Right cardiac atrium (tissue), 5 donors: Measurements from ENCODE around the gene EEF1A2. TPM values are rescaled to one million over a fixed set of nuclear protein-coding genes. Genes with fewer than 3 reads are reported as not detected.
A peak's percentile ranks its signal among the peaks of the same experiment; 100 is the strongest.

Experiments
- ATAC-seq, 2 donors: fragments of 200-7000 bp; cut with Tn5 transposase; one replicate each; pipeline versions ENCODE4 v1.8.0 to v1.9.1; 2020; ENCODE audit warnings: moderate library complexity in 2 of 2, mild to moderate bottlenecking in 1 of 2
- DNase-seq, 3 donors: peaks; one replicate each; pipeline ENCODE4 v3.0.0-alpha.2; 2020
- H3K27ac ChIP-seq: one replicate; pipeline ENCODE4 v1.5.1; 2013; ENCODE audit warnings: mild to moderate bottlenecking, low read length, control low read depth, moderate library complexity
- H3K27me3 ChIP-seq: one replicate; pipeline ENCODE4 v1.6.1; 2013; ENCODE audit not compliant: control insufficient read depth, insufficient read depth
- H3K4me1 ChIP-seq: one replicate; pipeline ENCODE4 v1.6.1; 2013; ENCODE audit warnings: low read length; ENCODE audit not compliant: control insufficient read depth, insufficient read depth
- H3K4me3 ChIP-seq: one replicate; pipeline ENCODE4 v1.5.1; 2013; ENCODE audit warnings: low read length, control low read depth
- H3K9me3 ChIP-seq: one replicate; pipeline ENCODE4 v1.6.1; 2013; ENCODE audit warnings: low read length; ENCODE audit not compliant: control insufficient read depth
- WGBS: extraction: QIAGEN DNeasy Blood & Tissue Kit; methylation state at CpG from one replicate; pipeline ENCODE4 v1.1.7; 2013; 5-methylcytosine and 5-hydroxymethylcytosine counted together
- intact Hi-C, 4 donors: fragments of 100-400 bp; cut with DNase I; formaldehyde crosslinking; loops; one replicate each; pipeline versions ENCODE4 v1.11.0 to v1.14.0; 2022 to 2023
- polyA plus RNA-seq: library from polyadenylated mRNA; stranded (reverse); fragments of 200-250 nt; gene quantifications from one replicate; pipeline ENCODE4 v1.2.3, GENCODE V29; 2013
- total RNA-seq, 4 donors: library from RNA; stranded (reverse); fragmentation: NEBNext Ultra II Directional; extraction: Animal tissue kit (Norgen Biotek cat#: 25700); gene quantifications; one replicate each; pipeline ENCODE4 v1.2.1, GENCODE V29; 2021
- donor health status: healthy with polysubstance abuse.
- donor health status: DM: no; HTN: yes; CAD: no.
- donor health status: DM: no; HTN: no; CAD: no.
- donor health status: DM: no; HTN: yes; CAD: no; lungs with severe emphysema.
- donor health status: DM: yes; HTN: yes; CAD: no.

The EEF1A2 gene
- total and polyA plus RNA-seq, 5 donors: 701 to 1,033 (median 936) TPM

- 73% methylated on average over 39 of the region's 39 CpGs for WGBS
- Histone ChIP-seq H3K27me3 (no peaks in the 10 kb centered on the region), H3K4me1 (no peaks in the 10 kb centered on the region), H3K9me3 (no peaks in the 10 kb centered on the region), H3K4me3 (no peak overlapping the region), H3K27ac (no peak overlapping the region)
- intact Hi-C loops: loop anchor here in 2 of 4 donors (10.0 kb wide), 2 partner anchors 255 to 445 kb away; partner anchors contain the start of gene SAMD10 (in 1 of the 2)
- peak in 1 of 2 donors; percentile 10 for ATAC-seq
- peak; percentile 14 to 61 (median 51) for DNase-seq
These were observed 31.2 kb upstream of the EEF1A2 start for GRCh38 chr20:63529861-63530787.

- DNase-seq: peak in 2 of 3 donors; percentile 45 to 61
- intact Hi-C loops: no loop called here
- 75% methylated on average over 27 of the region's 27 CpGs for WGBS
- peak in 1 of 2 donors; percentile 6 for ATAC-seq
- no peak overlapping the region for H3K4me3 ChIP-seq
- no peaks in the 10 kb centered on the region for H3K27me3 ChIP-seq
- H3K27ac ChIP-seq: no peak overlapping the region
- no peaks in the 10 kb centered on the region for H3K9me3 ChIP-seq
- no peaks in the 10 kb centered on the region for H3K4me1 ChIP-seq
These were observed 30.4 kb upstream of the EEF1A2 start for GRCh38 chr20:63529180-63529860.

GRCh38 chr20:63527184-63527583 is 28.3 kb upstream of the EEF1A2 start:
- H3K27ac ChIP-seq: no peak overlapping the region
- DNase-seq: peak in 1 of 3 donors; percentile 33
- intact Hi-C loops: no loop called here
- H3K4me1 ChIP-seq: peaks cover 3% of the 10 kb centered on the region
- H3K27me3 ChIP-seq: no peaks in the 10 kb centered on the region
- no peak for ATAC-seq
- H3K4me3 ChIP-seq: no peak overlapping the region
- H3K9me3 ChIP-seq: no peaks in the 10 kb centered on the region
- WGBS: 87% methylated on average over 9 of the region's 9 CpGs

- Histone ChIP-seq H3K27ac (no peak overlapping the region), H3K4me1 (peaks cover 5% of the 10 kb centered on the region), H3K27me3 (no peaks in the 10 kb centered on the region), H3K4me3 (no peak overlapping the region), H3K9me3 (no peaks in the 10 kb centered on the region)
- intact Hi-C loops: no loop called here
- ATAC-seq: no peak
- DNase-seq: peak in 1 of 3 donors; percentile 43
- WGBS: 31% methylated on average over 2 of the region's 2 CpGs
These were observed 27.1 kb upstream of the EEF1A2 start for GRCh38 chr20:63525971-63526370.

- H3K27ac ChIP-seq: no peak overlapping the region
- intact Hi-C loops: no loop called here
- H3K4me1 ChIP-seq: peaks cover 5% of the 10 kb centered on the region
- ATAC-seq (no peak), DNase-seq (no peak)
- no peaks in the 10 kb centered on the region for H3K27me3 ChIP-seq
- WGBS: 63% methylated on average over 3 of the region's 3 CpGs
- no peak overlapping the region for H3K4me3 ChIP-seq
- H3K9me3 ChIP-seq: no peaks in the 10 kb centered on the region
These were observed 26.3 kb upstream of the EEF1A2 start for GRCh38 chr20:63525185-63525584.

GRCh38 chr20:63522981-63523611 is 24.2 kb upstream of the EEF1A2 start:
- H3K27me3 ChIP-seq: no peaks in the 10 kb centered on the region
- no peak overlapping the region for H3K4me3 ChIP-seq
- H3K9me3 ChIP-seq: no peaks in the 10 kb centered on the region
- ATAC-seq: no peak
- H3K4me1 ChIP-seq: peaks cover 5% of the 10 kb centered on the region
- WGBS: 96% methylated on average over 11 of the region's 11 CpGs
- H3K27ac ChIP-seq: no peak overlapping the region
- DNase-seq: peak; percentile 34 to 75 (median 70)
- intact Hi-C loops: loop anchor here in 1 of 4 donors (5.0 kb wide), 1 partner anchor 81 kb away; no protein-coding TSS in a partner anchor

GRCh38 chr20:63522091-63522868 is 23.4 kb upstream of the EEF1A2 start:
- intact Hi-C loops: loop anchor here in 1 of 4 donors (5.0 kb wide), 1 partner anchor 80 kb away; no protein-coding TSS in a partner anchor
- no peaks in the 10 kb centered on the region for H3K9me3 ChIP-seq
- H3K27ac ChIP-seq: no peak overlapping the region
- DNase-seq (peak in 2 of 3 donors; percentile 56 to 63), ATAC-seq (no peak)
- 54% methylated on average over 13 of the region's 13 CpGs for WGBS
- H3K4me1 ChIP-seq: peaks cover 5% of the 10 kb centered on the region
- no peak overlapping the region for H3K4me3 ChIP-seq
- no peaks in the 10 kb centered on the region for H3K27me3 ChIP-seq

- Histone ChIP-seq H3K4me1 (peaks cover 5% of the 10 kb centered on the region), H3K27me3 (no peaks in the 10 kb centered on the region), H3K9me3 (no peaks in the 10 kb centered on the region), H3K27ac (no peak overlapping the region), H3K4me3 (peak overlapping the region; percentile 80)
- 18% methylated on average over 23 of the region's 23 CpGs for WGBS
- no peak for ATAC-seq
- peak in 2 of 3 donors; percentile 48 to 71 for DNase-seq
- intact Hi-C loops: loop anchor here in 1 of 4 donors (5.0 kb wide), 1 partner anchor 79 kb away; no protein-coding TSS in a partner anchor
These were observed 22.7 kb upstream of the EEF1A2 start for GRCh38 chr20:63521602-63522001.

- intact Hi-C loops: loop anchor here in 1 of 4 donors (5.0 kb wide), 1 partner anchor 79 kb away; no protein-coding TSS in a partner anchor
- ATAC-seq (peak; percentile 57 to 67), DNase-seq (peak; percentile 82 to 92 (median 89))
- no peaks in the 10 kb centered on the region for H3K27me3 ChIP-seq
- WGBS: under 1% methylated on average over 66 of the region's 68 CpGs
- H3K27ac ChIP-seq: peak overlapping the region; percentile 1
- H3K4me1 ChIP-seq: peaks cover 5% of the 10 kb centered on the region
- peak overlapping the region; percentile 80 for H3K4me3 ChIP-seq
- H3K9me3 ChIP-seq: no peaks in the 10 kb centered on the region
These were observed 22.2 kb upstream of the EEF1A2 start for GRCh38 chr20:63520934-63521601.
